Measurements from ENCODE around the gene NENF. TPM values are rescaled to one million over a fixed set of nuclear protein-coding genes. Genes with fewer than 3 reads are reported as not detected.
A peak's percentile ranks its signal among the peaks of the same experiment; 100 is the strongest.

The NENF gene
- total RNA-seq, 2 experiments from 2014 or later: 21.2 to 22.4 TPM

- Mint-ChIP-seq H3K9me3 (no peaks in the 10 kb centered on the region), H3K27me3 (no peaks in the 10 kb centered on the region), H3K27ac (no peak overlapping the region), H3K4me3 (no peak overlapping the region), H3K4me1 (ENCODE audit: low read depth) (peaks cover 7% of the 10 kb centered on the region), H3K36me3 (ENCODE audit: low read depth) (no peaks in the 10 kb centered on the region)
- no peak for ATAC-seq (ENCODE audit: poor library complexity)
- POLR2A ChIA-PET: interaction anchor here (0.6 to 1.5 kb wide), 4 partner anchors 115 to 775 kb away, joined by 3 to 11 read pairs (median 5); no protein-coding TSS in a partner anchor
- H3K27ac ChIP-seq (ENCODE audit: low read depth in 1 of 2, low read length in 2 of 2): no peak overlapping the region
- intact Hi-C loops (cut with DNase I, micrococcal nuclease): loop anchor here (2.0 to 5.0 kb wide), 4 partner anchors 88 to 542 kb away; no protein-coding TSS in a partner anchor
- no peaks in the 10 kb centered on the region for H3K9me3 ChIP-seq (ENCODE audit: control insufficient read depth in 1 of 2, insufficient read depth in 1 of 2, low read length in 2 of 2)
- H3K36me3 ChIP-seq (ENCODE audit: insufficient read depth, low read length): no peaks in the 10 kb centered on the region
- no peaks in the 10 kb centered on the region for H3K27me3 ChIP-seq (ENCODE audit: control insufficient read depth in 1 of 2, insufficient read depth in 2 of 2, low read length in 2 of 2)
- DNase-seq: no peak
- no peak overlapping the region for H3K4me3 ChIP-seq (ENCODE audit: low read length)
- H3K4me1 ChIP-seq (ENCODE audit: insufficient read depth, low read length): peaks cover 5% of the 10 kb centered on the region
- CTCF ChIA-PET: interaction anchor here (1.0 to 4.7 kb wide), 24 partner anchors 9 to 775 kb away, joined by 3 to 43 read pairs (median 4); partner anchors contain the start of genes DTL and INTS7
- no peak for TF ChIP-seq CTCF (IDR thresholded peaks at IDR 0.05)
Observed at GRCh38 chr1:212455401-212455800, 22.7 kb downstream of the NENF start.

- intact Hi-C loops (cut with DNase I, micrococcal nuclease): loop anchor here (1.0 to 5.0 kb wide), 10 partner anchors 89 to 776 kb away; no protein-coding TSS in a partner anchor
- Histone ChIP-seq H3K36me3 (ENCODE audit: insufficient read depth, low read length) (no peaks in the 10 kb centered on the region), H3K9me3 (ENCODE audit: control insufficient read depth in 1 of 2, insufficient read depth in 1 of 2, low read length in 2 of 2) (no peaks in the 10 kb centered on the region), H3K4me3 (ENCODE audit: low read length) (no peak overlapping the region), H3K27ac (ENCODE audit: low read depth in 1 of 2, low read length in 2 of 2) (no peak overlapping the region), H3K4me1 (ENCODE audit: insufficient read depth, low read length) (peaks cover 5% of the 10 kb centered on the region), H3K27me3 (ENCODE audit: control insufficient read depth in 1 of 2, insufficient read depth in 2 of 2, low read length in 2 of 2) (no peaks in the 10 kb centered on the region)
- Mint-ChIP-seq H3K4me3 (no peak overlapping the region), H3K27me3 (no peaks in the 10 kb centered on the region), H3K9me3 (no peaks in the 10 kb centered on the region), H3K36me3 (ENCODE audit: low read depth) (no peaks in the 10 kb centered on the region), H3K4me1 (ENCODE audit: low read depth) (peaks cover 7% of the 10 kb centered on the region), H3K27ac (no peak overlapping the region)
- peak; percentile 64 to 90 (median 80) for DNase-seq
- CTCF ChIA-PET: interaction anchor here (0.6 to 4.7 kb wide), 32 partner anchors 8 to 781 kb away, joined by 3 to 43 read pairs (median 4); partner anchors contain the start of genes DTL and INTS7
- POLR2A ChIA-PET: interaction anchor here (0.6 to 1.5 kb wide), 5 partner anchors 116 to 775 kb away, joined by 3 to 11 read pairs (median 4); partner anchors contain the start of genes DTL and INTS7
- ATAC-seq (ENCODE audit: poor library complexity): peak; percentile 74
- TF ChIP-seq CTCF (IDR thresholded peaks at IDR 0.05): peak; percentile 99
Observed at GRCh38 chr1:212455803-212456528, 23.2 kb downstream of the NENF start.

GRCh38 chr1:212457740-212458338 lies 25.1 kb downstream of the NENF start:
- Histone ChIP-seq H3K4me3 (ENCODE audit: low read length) (no peak overlapping the region), H3K4me1 (ENCODE audit: insufficient read depth, low read length) (peaks cover 5% of the 10 kb centered on the region), H3K36me3 (ENCODE audit: insufficient read depth, low read length) (no peaks in the 10 kb centered on the region), H3K27ac (ENCODE audit: low read depth in 1 of 2, low read length in 2 of 2) (no peak overlapping the region), H3K9me3 (ENCODE audit: control insufficient read depth in 1 of 2, insufficient read depth in 1 of 2, low read length in 2 of 2) (no peaks in the 10 kb centered on the region), H3K27me3 (ENCODE audit: control insufficient read depth in 1 of 2, insufficient read depth in 2 of 2, low read length in 2 of 2) (no peaks in the 10 kb centered on the region)
- TF ChIP-seq CTCF (IDR thresholded peaks at IDR 0.05): no peak
- H3K4me3 Mint-ChIP-seq: no peak overlapping the region
- POLR2A ChIA-PET: no interaction called here
- H3K9me3 Mint-ChIP-seq: no peaks in the 10 kb centered on the region
- no peak for ATAC-seq (ENCODE audit: poor library complexity)
- intact Hi-C loops (cut with DNase I, micrococcal nuclease): loop anchor here (2.0 to 5.0 kb wide), 5 partner anchors 91 to 777 kb away; no protein-coding TSS in a partner anchor
- CTCF ChIA-PET: interaction anchor here (0.6 to 4.7 kb wide), 5 partner anchors 9 to 398 kb away, joined by 3 to 43 read pairs (median 3); no protein-coding TSS in a partner anchor
- H3K4me1 Mint-ChIP-seq (ENCODE audit: low read depth): peaks cover 7% of the 10 kb centered on the region
- no peaks in the 10 kb centered on the region for H3K27me3 Mint-ChIP-seq
- no peaks in the 10 kb centered on the region for H3K36me3 Mint-ChIP-seq (ENCODE audit: low read depth)
- no peak overlapping the region for H3K27ac Mint-ChIP-seq
- DNase-seq: peak in 13 of 14 experiments; percentile 11 to 71 (median 33)
